Fibroblast of lung (primary cell): Measurements from ENCODE around the gene WWTR1. TPM values are rescaled to one million over a fixed set of nuclear protein-coding genes. Genes with fewer than 3 reads are reported as not detected.

Experiments used
- DNase-seq, 2 donors: peaks; one replicate each; pipeline versions ENCODE4 v3.0.0 to v3.0.0-alpha.2; 2010; ENCODE audit warnings: low read depth in 2 of 2
- H2AFZ ChIP-seq: 2 replicates; pipeline ENCODE4 v1.5.1; 2012; ENCODE audit warnings: low read length, control low read depth, inconsistent platforms
- H3K27ac ChIP-seq: 2 replicates; pipeline ENCODE4 v1.5.1; 2011; ENCODE audit warnings: low read length, control low read depth; ENCODE audit not compliant: insufficient read depth
- H3K27me3 ChIP-seq: 2 replicates; pipeline ENCODE4 v1.5.1; 2011; ENCODE audit warnings: mild to moderate bottlenecking, low read length; ENCODE audit not compliant: control insufficient read depth, insufficient read depth
- H3K36me3 ChIP-seq: 2 replicates; pipeline ENCODE4 v1.5.1; 2011; ENCODE audit warnings: low read length; ENCODE audit not compliant: control insufficient read depth, insufficient read depth
- H3K4me1 ChIP-seq: 2 replicates; pipeline ENCODE4 v1.5.1; 2011; ENCODE audit warnings: low read length; ENCODE audit not compliant: control insufficient read depth, insufficient read depth; ENCODE audit errors: extremely low read depth
- H3K4me2 ChIP-seq: 2 replicates; pipeline ENCODE4 v1.5.1; 2011; ENCODE audit warnings: low read length, control low read depth; ENCODE audit not compliant: insufficient read depth; ENCODE audit errors: extremely low read depth
- H3K4me3 ChIP-seq, 4 experiments: fragments of 200-600 bp in 1 of 4; sonication (generic) in 1 of 4; replicated peaks in 1 of 4; 2 replicates each; pipeline ENCODE4 v1.5.1; 2011 to 2016; ENCODE audit warnings: low read length in 4 of 4, low read depth in 3 of 4, mild to moderate bottlenecking in 3 of 4, control low read depth in 2 of 4, inconsistent platforms in 1 of 4, mixed read lengths in 1 of 4; ENCODE audit not compliant: insufficient read depth in 1 of 4; ENCODE audit errors: control extremely low read depth in 1 of 4
- H3K79me2 ChIP-seq: 2 replicates; pipeline ENCODE4 v1.5.1; 2012; ENCODE audit warnings: mild to moderate bottlenecking, low read length, inconsistent platforms; ENCODE audit not compliant: control insufficient read depth, insufficient read depth
- H3K9ac ChIP-seq: 2 replicates; pipeline ENCODE4 v1.5.1; 2011; ENCODE audit warnings: mild to moderate bottlenecking, low read length, control low read depth; ENCODE audit not compliant: insufficient read depth
- H3K9me3 ChIP-seq: 2 replicates; pipeline ENCODE4 v1.5.1; 2012; ENCODE audit warnings: low read depth, low read length; ENCODE audit not compliant: control insufficient read depth, insufficient read depth
- H4K20me1 ChIP-seq: 2 replicates; pipeline ENCODE4 v1.5.1; 2011; ENCODE audit warnings: low read length; ENCODE audit not compliant: control insufficient read depth, insufficient read depth; ENCODE audit errors: extremely low read depth
- CTCF ChIP-seq, 2 donors: IDR thresholded peaks in 1 of 2; conservative IDR thresholded peaks in 1 of 2; 1 replicate in 1 of 2; 2 replicates in 1 of 2; pipeline ENCODE4 v1.5.1; 2011 to 2012; ENCODE audit warnings: low read length in 2 of 2, control low read depth in 1 of 2, inconsistent platforms in 1 of 2, low read depth in 1 of 2, mild to moderate bottlenecking in 1 of 2
- EZH2 ChIP-seq: IDR thresholded peaks from 2 replicates; pipeline ENCODE4 v1.5.1; 2012; ENCODE audit warnings: low read length, control low read depth, mild to moderate bottlenecking; ENCODE audit errors: missing control alignments
- polyA plus RNA-seq, 2 donors: library from polyadenylated mRNA; depleted of rRNA in 1 of 2; stranded (reverse) in 1 of 2; unstranded in 1 of 2; fragments of >200 nt; gene quantifications; 2 replicates each; pipeline ENCODE4 v1.2.1, GENCODE V29; 2011 to 2012; ENCODE audit warnings: missing spikeins in 1 of 2
- total RNA-seq: library from RNA; depleted of rRNA; stranded (reverse); fragments of >200 nt; gene quantifications from 2 replicates; pipeline ENCODE4 v1.2.1, GENCODE V29; 2014

WWTR1 gene
- total and polyA plus RNA-seq, 2 donors (not counting 1 experiment from before 2014, with no cell fraction given), result 13.7 to 71.5 TPM

- H3K4me1 ChIP-seq, result peaks cover 6% of the 10 kb centered on the region
- H3K79me2 ChIP-seq, result no peaks in the 10 kb centered on the region
- no peak overlapping the region for H2AFZ ChIP-seq
- H3K36me3 ChIP-seq, result no peaks in the 10 kb centered on the region
- no peaks in the 10 kb centered on the region for H3K9me3 ChIP-seq
- no peaks in the 10 kb centered on the region for H4K20me1 ChIP-seq
- H3K4me2 ChIP-seq, result no peak overlapping the region
- H3K4me3 ChIP-seq, result no peak overlapping the region
- peak; percentile 55 to 82 for DNase-seq
- no peaks in the 10 kb centered on the region for H3K27me3 ChIP-seq
- no peak overlapping the region for H3K27ac ChIP-seq
- peak; percentile 91 to 94 for TF ChIP-seq CTCF (conservative IDR thresholded peaks at IDR 0.05 in 1 of 2, IDR thresholded peaks at IDR 0.05 in 1 of 2; ENCODE audit: low read depth in 1 of 2, low read length in 2 of 2)
- TF ChIP-seq EZH2, result no peak
- no peak overlapping the region for H3K9ac ChIP-seq
Observed at GRCh38 chr3:149494022-149494758, 163.6 kb downstream of the WWTR1 start.

GRCh38 chr3:149493315-149494021 is 164.4 kb downstream of the WWTR1 start:
- no peaks in the 10 kb centered on the region for H4K20me1 ChIP-seq
- DNase-seq, result no peak
- TF ChIP-seq CTCF (conservative IDR thresholded peaks at IDR 0.05 in 1 of 2, IDR thresholded peaks at IDR 0.05 in 1 of 2; ENCODE audit: low read depth in 1 of 2, low read length in 2 of 2), result no peak
- TF ChIP-seq EZH2, result no peak

GRCh38 chr3:149490260-149490971 is 167.4 kb downstream of the WWTR1 start:
- no peak overlapping the region for H3K4me2 ChIP-seq
- TF ChIP-seq CTCF (conservative IDR thresholded peaks at IDR 0.05 in 1 of 2, IDR thresholded peaks at IDR 0.05 in 1 of 2; ENCODE audit: low read depth in 1 of 2, low read length in 2 of 2), result no peak
- no peak for TF ChIP-seq EZH2
- no peak overlapping the region for H3K9ac ChIP-seq
- peaks cover 6% of the 10 kb centered on the region for H3K4me1 ChIP-seq
- H3K36me3 ChIP-seq, result no peaks in the 10 kb centered on the region
- H3K27me3 ChIP-seq, result no peaks in the 10 kb centered on the region
- no peaks in the 10 kb centered on the region for H3K9me3 ChIP-seq
- H3K27ac ChIP-seq, result no peak overlapping the region
- no peaks in the 10 kb centered on the region for H4K20me1 ChIP-seq
- H2AFZ ChIP-seq, result no peak overlapping the region
- H3K79me2 ChIP-seq, result no peaks in the 10 kb centered on the region
- DNase-seq, result no peak
- no peak overlapping the region for H3K4me3 ChIP-seq

More at GRCh38 chr3:149493315-149494021, 164.4 kb downstream of the WWTR1 start:
- Histone ChIP-seq H3K27me3 (no peaks in the 10 kb centered on the region), H3K4me1 (peaks cover 6% of the 10 kb centered on the region), H3K79me2 (no peaks in the 10 kb centered on the region), H3K9ac (no peak overlapping the region), H2AFZ (no peak overlapping the region), H3K27ac (no peak overlapping the region), H3K4me2 (no peak overlapping the region), H3K9me3 (no peaks in the 10 kb centered on the region), H3K36me3 (no peaks in the 10 kb centered on the region), H3K4me3 (no peak overlapping the region)
